NCI-H187 (cell line): ENCODE measurements around the gene KCNJ9.

Experiments used
- DNase-seq, 2 experiments: peaks; one replicate each; lab custom pipeline; 2025; lab: John Stamatoyannopoulos, UW

The KCNJ9 gene

DNA sequence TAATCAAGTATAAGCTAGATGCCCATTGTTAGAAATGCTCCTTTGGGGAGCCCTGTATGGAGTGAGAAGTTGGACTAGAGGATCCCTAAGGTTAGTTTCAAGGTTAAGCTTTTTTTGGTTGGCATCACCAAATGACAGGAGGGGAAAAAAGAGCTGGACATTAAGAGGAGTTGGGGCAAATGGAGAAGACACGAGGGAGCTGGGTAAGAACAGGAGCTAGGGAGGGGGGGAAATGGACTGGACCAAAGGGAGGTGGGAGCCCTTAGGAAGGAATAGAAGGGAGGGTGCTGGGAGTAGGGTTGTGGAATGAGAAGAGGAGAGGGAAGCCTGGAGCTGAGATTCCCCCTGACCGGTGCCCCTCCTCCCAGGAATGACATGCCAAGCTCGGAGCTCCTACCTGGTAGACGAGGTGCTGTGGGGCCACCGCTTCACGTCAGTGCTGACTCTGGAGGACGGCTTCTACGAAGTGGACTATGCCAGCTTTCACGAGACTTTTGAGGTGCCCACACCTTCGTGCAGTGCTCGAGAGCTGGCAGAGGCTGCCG is 5.9 kb downstream of the KCNJ9 start:
- no peak for DNase-seq

DNA sequence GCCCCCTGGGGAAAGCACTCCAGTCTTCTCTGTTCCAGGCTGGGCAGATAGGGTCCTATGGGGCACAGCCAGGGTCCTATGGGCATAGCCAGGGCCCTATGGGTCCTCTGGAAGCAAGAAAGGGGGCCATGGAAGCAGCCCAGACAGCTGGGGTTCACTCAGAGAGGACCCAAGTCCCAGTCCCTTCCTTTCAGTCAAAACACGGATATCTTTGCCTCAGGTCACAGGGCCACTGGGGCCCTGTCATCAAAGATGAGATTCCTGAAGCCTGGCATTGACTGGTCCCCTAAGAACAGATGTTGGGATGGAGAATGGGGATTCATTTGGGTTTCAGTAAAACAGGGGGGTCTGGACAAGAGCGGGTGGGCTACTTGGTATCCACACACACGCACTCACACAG is 8.5 kb downstream of the KCNJ9 start:
- DNase-seq, result no peak

DNA sequence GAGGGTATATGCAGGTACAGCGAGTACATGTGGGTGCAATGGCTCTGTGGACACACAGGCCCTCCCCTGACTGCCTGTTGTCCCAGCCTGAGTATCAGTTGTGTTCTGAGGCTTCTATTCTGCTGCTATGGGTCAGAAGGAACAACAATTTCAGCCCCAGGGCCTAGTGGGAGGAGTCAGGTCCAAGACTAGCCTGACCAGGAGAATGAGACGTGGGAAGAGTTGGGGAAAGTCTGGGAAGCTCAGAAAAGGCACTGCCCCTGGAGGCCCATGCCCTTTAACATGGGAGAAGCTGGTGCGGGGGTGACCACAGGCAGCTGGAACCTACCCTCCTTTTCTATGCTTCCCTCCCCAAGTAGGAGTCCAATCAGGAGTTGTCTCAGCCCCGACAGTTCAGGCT is 9.4 kb downstream of the KCNJ9 start:
- no peak for DNase-seq

DNA sequence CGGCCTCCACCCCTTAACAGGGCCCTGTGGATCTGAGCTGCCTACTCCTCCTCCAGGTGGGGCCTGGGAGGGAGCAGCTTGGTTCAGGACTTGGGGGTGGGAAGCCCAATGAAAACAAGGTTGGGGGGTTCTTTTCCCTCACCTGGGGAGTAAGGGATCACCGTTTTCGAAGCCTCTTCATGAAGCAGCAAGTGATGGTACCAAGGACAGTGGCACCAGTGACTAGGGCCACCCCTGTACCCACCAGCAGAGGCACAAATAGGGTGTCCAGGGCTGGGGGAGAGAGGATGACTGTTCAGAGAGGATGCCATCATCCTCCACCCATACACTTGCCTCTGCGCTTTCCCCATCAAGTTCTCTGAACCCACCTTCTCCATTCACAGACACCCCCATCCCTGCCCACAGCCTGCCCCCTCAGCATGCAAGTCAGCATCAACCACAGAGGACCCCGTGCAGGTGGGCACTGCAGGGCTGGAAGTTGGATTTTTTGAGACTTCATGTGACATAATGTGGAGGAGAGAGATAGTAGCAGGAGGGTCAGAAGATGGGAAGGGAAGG is 10.4 kb downstream of the KCNJ9 start:
- no peak for DNase-seq

DNA sequence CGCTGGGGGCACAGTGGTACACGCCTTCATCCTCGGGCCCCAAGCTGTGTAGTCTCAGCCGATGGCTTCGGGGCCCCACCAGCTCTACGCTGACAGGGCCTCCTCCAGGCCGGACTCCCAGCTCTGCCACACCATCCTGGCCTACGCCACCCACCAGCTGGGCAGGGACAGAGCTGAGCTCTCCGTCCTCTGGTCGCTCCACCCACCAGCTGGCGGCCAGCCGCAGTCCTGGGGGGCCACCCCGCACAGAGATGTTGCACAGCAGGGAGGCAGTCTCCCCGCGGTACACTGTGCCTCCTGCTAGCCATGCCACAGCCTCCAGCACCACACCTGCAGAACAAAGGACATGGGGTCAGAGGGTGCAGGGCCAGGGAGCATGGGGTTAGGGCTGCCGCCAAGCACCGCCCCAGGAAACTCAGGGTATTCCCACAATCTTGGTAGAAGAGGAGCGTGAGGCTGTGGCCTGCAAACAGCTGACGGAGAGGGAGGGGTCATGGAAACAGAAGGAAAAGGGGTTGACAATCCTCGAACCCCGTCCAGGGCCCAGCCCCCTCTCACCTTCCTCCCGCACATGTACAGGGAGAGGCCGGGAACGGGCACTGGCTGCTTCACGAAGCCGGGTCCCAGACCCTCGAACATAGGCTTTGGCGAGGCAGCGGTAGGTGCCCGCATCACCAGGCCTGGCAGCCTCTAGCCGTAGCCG is 11.2 kb downstream of the KCNJ9 start:
- no peak for DNase-seq

DNA sequence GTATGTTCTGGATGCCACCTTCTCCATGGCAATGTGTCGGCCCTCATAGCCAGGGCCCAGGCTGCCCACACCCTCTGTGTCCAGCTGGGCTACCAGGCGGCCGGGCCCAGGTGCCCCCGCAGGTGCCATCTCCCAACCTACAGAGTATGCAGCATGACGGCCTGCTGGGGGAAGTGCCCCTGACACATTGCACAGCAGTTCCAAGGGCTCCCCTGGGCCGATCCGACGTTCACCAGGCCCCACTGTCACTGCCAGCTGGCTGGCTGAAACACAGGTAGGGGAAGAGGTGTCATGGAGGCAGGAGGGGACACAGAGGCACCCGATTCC is 11.7 kb downstream of the KCNJ9 start:
- DNase-seq, result no peak

DNA sequence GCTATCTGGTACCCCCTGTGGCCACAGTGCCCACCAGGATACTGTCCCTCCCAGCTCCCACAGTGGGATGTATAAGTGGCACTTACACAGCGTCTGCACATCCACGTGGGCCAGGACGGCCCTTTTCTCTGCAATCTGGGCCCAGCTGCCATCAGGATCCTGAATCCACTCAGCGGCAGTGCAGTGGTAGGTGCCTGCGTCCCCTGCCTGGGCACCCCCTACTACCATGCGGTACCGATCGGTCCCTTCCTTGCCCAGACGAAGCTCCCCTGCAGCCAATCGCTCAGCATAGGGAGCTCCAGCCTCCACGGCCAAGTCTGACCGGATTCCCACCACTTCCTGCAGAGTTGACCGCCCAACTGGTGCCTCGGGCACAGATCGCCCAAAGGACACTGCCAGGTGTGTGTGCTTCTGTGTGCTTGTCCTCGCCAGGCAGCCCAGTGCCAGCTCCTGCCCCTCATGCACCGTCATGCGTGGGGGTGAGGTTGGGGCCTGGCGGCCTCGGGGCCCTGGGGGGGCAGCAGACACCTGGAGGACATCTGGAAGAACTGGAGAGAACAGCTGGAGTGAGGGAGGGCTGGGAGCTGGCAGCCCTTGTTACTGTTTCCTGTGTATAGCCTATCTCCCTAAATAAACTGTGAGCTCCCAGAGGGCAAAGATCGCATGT is 12.4 kb downstream of the KCNJ9 start:
- DNase-seq, result no peak

DNA sequence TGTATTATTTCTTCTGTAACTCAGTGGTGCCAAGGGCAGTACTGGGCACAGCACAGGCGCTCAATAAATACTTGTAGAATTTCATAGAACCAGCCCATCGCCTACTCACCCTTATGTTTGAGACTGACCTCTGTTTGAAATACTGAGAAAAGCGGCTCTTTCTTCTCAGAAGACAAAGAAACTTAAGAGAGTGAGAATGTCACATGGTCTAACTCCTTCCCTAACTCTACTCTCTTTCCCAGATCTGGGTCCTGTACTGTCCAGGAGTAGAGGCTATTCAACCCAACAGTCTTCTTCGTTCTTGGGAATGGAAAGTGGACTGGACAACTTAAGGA is 12.9 kb downstream of the KCNJ9 start:
- DNase-seq, result no peak

DNA sequence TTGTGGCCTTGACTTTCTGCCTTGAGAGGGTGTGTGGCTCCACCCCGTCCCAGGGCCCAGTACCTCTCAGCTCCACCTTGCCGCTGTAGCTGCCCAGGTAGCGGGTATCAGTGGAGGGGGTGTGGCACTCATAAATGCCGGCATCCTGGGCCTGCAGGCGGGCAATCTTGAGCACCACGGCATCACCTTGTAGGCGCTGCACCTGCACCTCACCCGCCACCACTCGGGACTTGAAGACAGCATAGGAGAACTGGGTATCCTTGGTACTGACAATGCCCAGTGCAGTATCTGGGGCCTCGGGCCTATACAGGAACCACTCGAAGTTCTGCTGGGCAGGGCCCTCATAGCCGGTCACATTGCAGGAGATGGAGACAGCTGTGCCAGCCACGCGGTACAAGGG is 13.5 kb downstream of the KCNJ9 start:
- no peak for DNase-seq

DNA sequence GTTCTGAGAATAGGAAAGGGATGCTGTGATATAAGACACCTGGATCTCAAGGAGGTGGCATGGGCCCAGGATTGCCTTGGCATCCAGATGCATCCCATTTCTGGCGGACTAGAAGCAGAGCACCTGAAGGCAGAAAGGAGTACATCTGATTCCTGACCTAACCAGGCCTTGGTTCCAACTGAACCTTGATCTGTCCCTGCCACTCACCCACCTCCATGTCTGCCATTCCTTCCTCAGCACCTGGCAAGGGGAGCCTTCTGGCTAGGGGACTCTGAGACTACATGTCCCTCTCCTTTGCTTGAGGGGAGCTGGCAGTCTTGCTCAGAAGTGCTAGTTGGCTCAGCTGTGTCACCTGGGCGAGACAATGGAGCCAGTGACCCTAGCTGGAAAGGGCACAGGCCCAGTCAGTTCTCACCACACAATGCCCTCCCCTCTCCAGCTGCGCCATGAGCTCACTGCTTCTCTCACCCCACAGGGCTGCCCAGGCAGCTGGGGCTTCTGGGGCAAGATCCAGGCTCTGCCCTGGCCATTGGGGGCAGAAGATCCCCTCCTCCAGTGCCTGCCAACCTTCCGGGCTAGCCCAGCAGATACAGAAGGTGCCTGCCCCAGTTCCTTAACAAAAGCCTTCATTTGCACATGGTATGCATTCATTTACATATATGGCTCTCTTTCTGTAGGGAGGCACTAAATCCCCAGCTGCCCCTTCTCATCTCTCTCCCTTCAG is 14.2 kb downstream of the KCNJ9 start:
- no peak for DNase-seq

DNA sequence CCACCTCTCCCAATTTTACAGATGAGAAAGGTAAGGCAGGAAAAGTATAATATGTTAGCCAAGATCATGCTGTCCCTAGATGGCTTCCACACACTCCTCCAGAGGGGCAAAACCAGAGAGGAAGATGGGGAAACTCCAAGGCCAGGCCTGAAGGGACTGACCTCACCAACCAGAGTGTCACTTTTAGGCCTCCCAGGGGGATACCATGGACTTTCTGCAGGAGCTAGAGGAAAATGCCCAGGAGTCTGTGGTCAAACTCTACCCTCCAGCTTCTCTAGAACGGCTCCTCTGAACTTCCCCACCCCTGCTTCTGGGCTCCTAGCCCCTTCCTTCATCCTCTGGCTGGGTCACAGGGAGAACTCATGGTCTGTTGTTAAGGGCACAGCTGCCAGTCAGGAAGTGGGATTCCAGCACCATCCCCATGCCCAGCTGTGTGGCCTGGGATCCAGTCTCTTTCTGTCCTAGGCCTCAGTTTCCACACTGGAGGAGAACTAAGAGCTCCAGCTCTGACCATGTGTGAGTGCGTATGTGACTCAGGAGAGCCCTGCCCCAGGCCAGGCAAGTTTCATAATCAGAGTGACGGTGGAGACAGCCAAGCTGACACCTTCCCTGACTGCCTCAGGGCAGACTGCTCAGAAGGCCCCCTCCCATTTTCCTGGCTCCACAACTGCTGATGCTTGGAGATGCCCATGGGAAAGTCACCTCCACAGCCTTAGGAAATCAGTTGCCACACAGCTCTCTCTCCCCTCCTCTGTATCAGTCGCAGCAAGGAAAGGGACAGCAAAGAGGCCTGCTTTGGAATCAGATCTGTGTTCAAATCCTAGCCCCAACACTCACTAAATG is 15.2 kb downstream of the KCNJ9 start:
- no peak for DNase-seq

DNA sequence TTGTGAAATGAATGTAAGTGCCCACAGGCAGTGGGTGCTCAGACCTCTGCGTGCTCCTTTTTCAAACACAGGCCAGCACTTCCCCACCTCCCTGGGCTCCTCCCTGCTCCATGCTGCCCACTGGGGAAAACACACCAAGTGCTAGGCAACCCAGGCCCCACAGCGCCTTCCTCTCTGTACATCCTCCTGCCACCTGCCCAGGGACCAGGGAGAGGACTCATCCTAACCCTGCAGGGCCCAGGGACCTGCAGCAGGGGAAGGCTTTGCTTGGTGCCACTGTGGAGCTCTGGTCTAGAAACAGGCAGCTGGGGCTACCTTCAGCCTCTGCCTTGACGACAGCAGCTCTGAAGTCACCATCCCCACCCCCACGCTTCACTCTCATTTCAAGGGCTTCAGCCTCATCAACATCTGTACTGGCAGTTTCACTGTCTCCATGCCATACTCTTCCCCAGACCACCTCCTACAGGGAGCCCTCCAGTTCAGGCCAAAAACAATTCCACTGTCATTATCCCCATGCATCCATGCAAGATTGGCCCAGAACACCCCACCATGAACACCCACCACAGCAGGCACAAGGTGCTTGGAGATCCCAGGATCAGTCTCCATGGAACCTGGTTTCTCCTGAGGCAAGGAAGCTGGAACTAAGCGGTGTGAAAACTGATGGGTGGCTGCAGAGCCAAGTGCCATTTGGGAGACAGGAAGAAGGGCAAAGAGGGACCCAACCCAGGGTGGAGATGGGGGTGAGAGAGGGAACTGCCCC is 16.0 kb downstream of the KCNJ9 start:
- no peak for DNase-seq

DNA sequence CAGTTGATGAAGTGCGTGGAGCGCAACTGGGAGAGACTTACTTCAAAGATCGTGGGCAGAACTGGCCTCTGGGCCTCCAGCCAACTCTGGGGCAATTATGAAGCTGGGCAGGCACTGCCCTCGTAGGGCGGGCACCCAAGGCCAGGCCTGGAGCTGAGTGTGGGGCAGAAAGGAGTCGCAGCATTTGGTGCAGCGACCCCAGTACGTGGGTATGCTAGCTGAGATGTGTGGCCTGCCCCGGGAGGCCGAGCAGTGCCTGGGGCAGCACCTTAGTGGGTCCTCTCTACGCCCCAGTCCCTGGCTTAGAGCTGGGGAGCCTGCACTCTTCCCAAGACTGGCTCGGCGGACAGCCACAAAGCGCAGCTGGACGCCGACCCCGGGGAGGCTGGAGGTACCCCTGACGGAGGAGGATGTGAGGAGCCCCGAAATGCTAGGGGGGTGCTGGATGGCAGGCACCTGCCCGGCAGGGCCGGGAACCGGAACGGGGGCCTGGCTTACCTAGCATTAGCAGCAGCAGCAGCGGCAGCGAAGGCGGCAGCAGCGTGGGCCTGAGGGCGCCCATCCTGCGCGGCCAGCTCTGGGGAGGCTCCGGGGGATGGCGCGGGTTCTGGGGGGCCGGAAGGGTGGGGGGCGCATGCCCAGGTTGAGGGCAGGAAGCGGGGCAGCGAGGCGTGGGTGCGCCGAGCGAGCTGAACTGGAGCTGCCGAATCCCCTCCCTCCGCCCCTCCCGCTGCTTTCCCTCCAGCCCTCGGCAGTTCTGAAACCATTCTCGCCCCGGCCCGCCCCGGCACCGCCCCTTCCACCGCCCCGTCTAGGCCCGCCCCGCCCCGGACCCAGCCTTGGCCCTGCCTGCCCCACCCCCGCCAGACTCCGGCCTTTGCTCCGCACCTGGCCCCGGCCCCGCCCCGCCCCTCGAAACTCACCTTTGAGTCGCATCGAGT is 16.8 kb downstream of the KCNJ9 start, which contains the start of gene IGSF8:
Gene IGSF8 (minus strand): TSS at position 709 of the 941 bp plus-strand sequence. CDS start 147 bp downstream, at position 562.
- DNase-seq, result peak; percentile 99 to 100

DNA sequence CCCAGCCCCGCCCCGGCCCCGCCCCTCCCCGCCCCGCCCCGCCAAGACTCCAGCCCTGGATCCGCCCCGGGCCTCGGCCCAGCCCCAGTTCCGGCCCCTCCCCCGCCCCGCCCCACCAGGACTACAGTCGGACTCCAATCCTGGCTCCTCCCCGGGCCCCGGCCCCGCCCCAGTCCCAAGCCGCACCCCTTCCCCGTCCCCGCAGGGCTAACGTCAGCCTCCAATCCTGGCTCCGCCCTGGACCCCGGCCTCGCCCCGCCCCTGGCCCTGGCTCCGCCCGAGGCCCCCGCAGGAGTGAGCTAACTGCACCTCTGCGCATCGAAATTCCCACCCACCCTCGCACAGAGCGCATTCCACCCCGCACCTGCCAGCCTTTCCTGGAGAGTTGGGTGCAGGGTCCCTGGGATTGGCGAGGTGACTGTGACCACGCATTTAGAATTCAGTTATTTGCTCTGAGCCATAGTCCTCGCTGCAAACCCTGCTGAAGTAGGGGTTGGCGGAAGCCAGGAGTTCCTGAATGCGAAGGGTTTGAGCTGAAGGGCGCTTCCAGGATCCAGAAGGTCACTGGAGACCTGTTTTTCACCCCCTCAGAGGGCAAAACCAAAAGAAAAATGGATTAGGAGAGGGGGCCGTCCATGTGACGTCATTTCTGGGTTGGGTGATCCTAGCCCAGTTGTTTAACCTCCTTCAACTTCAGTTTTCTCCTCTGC is 17.7 kb downstream of the KCNJ9 start:
- DNase-seq, result peak; percentile 99 to 100

DNA sequence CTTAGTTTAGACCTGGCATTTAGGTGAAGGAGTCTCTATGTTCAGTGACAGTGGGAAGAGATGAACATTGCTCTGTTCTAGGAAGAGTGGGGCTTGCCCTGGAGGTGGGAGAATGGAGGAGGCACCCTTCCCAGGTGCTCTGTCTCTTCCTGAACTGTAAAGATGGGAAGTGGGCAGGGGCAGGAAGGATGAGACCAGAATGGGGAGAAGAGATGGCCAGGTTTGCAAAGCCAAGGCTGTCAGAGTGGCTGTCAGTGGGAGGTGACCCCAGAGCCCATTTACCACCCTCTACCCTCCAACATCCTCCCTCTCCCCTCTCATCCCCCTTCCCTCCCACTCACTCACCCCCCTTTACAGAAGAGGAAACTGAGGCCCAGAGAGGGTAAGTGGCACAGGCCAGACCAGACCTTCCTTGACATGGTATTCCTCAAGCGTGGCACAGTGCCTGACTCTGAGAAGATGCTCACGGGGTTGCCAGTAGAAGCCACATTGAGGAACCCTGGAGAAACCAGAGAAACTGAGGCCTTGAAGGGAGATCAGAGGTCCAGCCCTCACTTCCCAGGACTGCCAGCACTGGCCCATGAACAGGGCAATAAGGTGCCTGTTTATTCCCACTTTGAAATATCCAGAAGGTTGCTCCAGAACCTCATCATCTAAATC is 18.5 kb downstream of the KCNJ9 start:
- no peak for DNase-seq

DNA sequence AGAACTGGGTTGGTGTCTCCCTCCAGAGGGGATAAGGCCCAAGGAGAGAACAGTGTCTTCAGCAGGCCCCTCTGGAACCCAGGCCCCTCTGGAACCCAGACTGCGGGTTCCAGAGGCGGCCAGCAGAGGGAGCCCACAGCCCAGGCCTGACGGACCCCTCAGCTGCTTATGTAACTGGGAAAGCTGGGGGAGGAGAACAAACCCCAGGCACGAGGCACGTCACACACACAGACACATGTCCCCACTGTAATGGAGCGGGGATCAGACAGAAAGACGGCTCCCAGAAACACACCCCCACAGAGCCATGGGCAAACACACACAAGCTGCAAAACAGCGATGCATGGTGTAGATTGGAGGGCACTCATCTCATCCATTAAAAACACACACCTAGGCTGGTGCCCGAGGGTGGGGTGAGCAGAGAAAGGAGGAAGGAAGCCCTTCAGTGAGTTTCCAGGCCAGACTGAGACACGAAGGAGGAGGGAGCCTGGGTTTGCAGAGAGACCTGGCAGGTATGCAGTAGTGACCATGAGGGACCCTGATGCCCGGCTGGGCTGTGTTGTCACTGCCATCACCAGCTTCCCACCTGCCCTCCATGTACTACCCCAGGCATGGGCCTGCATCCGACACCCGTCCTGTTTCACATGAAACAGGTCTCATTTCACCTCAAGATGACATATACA is 19.8 kb downstream of the KCNJ9 start:
- peak; percentile 73 to 78 for DNase-seq

DNA sequence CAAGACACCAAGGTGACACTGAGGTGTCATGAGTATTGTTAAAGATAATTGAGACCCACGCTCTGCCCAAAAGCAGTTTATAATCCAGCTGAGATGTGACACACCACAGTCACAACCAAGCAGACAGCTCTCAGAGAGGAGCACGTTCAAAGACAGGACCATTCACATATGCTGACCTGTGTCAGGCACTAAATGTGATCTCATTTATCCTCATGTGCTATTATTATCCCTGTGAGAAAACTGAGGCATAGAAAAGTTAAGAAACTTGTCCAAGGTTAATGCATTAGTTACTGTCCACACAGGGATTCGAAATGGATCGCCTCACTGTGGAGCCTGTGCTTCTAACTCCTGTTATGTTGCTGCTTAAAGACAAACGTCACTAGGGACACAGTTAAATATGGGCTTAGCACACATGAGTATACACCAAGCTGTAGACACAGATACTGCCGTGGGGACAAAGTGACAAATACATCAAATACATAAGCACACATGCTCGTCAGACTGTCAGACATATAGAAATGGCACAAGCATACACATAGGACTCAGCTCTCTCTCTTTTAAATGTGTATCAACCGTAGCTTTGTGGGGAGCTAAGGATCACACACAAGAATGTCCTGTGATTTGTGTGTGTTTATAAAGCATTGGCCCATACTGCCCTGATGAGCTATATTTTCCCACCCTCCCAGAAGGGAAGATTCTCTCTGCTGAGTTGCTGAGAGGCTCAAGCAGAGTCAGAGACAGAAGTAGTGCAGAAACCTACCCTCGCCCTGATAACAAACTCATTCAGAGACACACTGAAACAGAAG is 20.6 kb downstream of the KCNJ9 start:
- DNase-seq, result no peak
